ENCODE results near the gene PHYH.
"Not testable (repeated sequence)": the region's sequence is repeated elsewhere in the genome, so short reads cannot be mapped to it uniquely, and the experiment has no call there.

Gene PHYH

DNA sequence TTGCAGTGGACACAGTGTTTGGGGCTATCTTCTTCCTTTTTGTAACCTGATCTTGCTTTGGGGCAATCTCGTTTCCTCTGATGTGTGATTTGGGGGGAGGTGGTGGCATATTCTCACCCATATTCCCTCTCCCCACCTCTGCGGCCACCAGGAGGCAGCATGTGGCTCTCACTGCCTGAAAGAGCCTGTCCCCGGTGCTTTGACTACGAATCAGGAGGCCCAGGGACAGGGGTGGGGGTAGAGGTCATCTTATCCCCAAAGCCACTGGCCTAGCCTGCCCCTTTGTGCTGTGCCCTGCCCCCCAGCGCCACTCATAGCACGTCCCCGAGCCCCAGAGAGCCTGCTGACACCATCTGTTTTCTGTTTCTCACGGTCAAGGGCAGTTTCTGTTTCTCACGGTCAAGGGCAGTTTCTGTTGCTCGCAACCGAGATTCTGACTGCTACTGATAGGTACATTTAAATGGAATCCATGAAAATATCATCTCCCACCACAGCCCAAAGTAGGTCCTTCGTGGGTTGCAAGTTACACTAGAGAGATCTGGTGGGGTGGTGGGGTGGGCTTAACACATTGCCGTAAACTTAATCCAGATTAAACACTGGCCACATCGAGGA lies 28.2 kb downstream of the PHYH start:
- DNase-seq (ENCODE audit: low read depth): peak; percentile 38

GRCh38 chr10:13270877-13271551 lies 28.9 kb downstream of the PHYH start:
- peak; percentile 52 for DNase-seq (ENCODE audit: low read depth)

- DNase-seq (ENCODE audit: low read depth): no peak
Measured at GRCh38 chr10:13268841-13269240, 31.0 kb downstream of the PHYH start.

DNA sequence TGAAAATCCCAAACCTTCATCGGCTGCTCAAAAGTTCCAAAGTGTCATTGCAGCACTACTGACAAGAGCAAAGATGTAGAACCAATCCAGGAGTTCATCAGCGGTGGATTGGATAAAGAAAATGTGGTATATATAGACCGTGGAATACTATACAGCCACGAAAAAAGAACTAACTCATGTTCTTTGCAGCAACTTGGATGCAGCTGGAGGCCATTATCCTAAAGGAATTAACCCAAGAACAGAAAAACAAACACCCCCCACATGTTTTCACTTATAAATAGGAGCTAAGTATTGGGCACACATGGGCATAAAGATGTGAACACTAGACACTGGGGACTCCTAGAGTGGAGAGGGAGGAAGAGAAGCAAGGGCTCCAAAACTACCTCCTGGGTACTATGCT lies 31.6 kb downstream of the PHYH start:
- no peak for DNase-seq (ENCODE audit: low read depth)

DNA sequence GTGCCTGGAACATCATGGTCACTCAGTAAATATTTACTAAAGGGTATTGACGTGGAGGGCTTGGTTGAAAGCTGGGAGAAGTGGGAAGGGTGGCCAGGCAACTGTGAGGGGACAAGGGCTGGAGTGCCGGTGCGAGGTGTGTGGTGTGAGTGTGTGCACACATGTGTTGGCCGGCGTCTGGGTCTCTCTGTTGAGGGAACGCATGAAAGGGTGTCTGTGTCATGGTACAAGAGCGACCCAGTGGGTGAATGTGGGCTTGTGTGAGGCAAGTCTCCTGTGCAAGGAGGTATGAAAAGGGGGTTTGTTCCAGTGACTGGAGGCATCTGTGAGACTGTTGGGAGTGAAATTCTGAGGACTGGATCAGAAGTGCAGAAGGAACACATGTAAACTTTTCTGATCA lies 36.3 kb downstream of the PHYH start:
- DNase-seq (ENCODE audit: low read depth): no peak

- no peak for DNase-seq (ENCODE audit: low read depth)
Measured at GRCh38 chr10:13262433-13262832, 37.4 kb downstream of the PHYH start.

DNA sequence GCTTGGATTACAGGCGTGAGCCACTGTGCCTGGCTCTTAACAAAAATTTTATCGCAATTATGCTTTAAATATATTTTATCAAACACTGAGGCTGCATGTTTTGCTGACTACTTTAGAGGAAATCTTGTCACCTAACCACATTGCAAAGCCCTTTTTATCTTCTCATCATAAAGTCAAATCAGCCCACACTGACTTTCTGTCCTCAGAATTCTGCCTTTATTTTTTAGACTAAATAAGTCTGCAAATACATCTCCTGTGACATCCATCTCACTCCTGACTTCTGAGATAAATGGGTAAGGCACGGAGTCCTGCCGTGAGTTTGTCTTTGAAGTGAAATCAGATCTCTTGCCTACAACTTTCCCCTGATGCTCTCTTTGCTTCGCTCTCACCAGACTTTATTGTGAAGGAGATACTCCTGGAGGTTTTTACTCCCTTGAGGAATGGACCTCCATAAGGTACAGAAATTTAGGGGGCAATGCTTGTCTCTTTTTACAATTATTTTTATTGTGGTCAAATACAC lies 42.2 kb downstream of the PHYH start:
- no peak for DNase-seq (ENCODE audit: low read depth)

DNA sequence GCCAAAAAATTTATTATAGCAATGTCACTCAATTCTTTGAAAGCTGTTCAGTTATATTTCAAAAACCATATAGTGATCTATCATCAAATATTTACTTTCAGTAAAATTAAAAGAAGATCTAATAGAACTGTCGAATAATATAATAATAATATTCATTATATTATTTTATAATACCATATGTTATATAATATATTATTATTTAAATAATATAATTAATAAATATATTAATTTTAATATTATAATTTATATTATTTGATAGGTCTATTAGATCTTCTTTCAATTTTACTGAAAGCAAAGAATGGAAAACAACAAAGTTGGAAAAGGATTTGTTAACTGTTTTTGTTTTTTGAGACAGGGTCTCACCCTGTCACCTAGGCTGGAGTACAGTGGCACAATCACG lies 43.2 kb downstream of the PHYH start:
- DNase-seq (ENCODE audit: low read depth): no peak

DNA sequence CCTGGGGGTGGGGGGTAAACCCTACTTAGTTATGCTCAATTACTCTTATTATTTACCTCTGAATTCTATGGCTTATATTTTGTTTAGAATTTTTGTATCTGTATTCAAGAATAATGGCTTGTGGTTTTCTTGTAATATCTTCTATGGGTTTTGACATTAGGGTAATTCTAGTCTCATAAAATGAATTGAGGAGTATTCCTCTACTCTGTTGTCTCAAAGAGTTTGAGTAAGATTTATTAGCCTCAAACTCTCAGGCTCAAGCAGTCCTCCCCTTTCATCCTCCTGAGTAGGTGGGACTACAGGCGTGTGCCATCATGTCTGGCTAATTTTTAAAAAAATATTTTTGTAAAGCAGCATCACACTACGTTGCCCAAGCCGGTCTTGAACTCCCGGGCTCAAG lies 46.1 kb downstream of the PHYH start:
- no peak for DNase-seq (ENCODE audit: low read depth)

- DNase-seq (ENCODE audit: low read depth): no peak
Measured at GRCh38 chr10:13247784-13248183, 52.1 kb downstream of the PHYH start.

GRCh38 chr10:13247246-13247645 lies 52.6 kb downstream of the PHYH start:
- DNase-seq (ENCODE audit: low read depth): no peak

DNA sequence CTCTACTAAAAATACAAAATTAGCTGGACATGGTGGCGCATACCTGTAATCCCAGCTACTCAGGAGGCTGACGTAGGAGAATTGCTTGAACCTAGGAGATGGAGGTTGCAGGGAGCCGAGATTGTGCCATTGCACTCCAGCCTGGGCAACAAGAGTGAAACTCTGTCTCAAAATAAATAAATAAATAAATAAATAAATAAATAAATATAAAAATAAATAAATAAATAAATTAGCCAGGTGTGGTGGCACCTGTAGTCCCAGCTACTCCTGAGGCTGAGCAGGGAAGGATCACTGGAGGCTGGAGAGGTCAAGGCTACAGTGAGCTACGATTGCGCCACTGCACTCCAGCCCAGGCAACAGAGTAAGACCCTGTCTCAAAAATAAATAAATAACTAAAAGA lies 57.6 kb downstream of the PHYH start:
- not testable (repeated sequence) for DNase-seq (ENCODE audit: low read depth)

GRCh38 chr10:13241613-13242012 lies 58.3 kb downstream of the PHYH start:
- no peak for DNase-seq (ENCODE audit: low read depth)

GRCh38 chr10:13239923-13240322 lies 59.9 kb downstream of the PHYH start:
- no peak for DNase-seq (ENCODE audit: low read depth)

GRCh38 chr10:13238271-13239077 lies 61.4 kb downstream of the PHYH start:
- no peak for DNase-seq (ENCODE audit: low read depth)

DNA sequence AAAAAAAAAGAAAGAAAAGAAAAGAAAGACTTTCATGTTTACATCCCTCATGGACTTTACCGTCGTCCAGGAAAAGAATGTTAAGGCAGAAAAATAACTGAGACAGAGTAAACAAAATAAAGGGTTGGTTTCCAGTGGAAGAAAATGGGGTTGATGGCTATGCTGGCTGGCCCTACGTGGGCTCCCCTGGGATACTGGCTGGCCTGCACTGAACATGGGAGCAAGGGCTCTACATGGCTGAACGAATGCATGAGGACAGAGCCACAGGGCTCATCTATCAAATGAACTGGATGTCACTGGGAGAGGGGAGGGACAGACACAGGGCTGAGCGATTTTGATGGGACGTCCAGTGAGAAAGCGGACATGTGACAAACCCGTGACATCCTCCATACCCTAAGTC lies 63.2 kb downstream of the PHYH start:
- no peak for DNase-seq (ENCODE audit: low read depth)

DNA sequence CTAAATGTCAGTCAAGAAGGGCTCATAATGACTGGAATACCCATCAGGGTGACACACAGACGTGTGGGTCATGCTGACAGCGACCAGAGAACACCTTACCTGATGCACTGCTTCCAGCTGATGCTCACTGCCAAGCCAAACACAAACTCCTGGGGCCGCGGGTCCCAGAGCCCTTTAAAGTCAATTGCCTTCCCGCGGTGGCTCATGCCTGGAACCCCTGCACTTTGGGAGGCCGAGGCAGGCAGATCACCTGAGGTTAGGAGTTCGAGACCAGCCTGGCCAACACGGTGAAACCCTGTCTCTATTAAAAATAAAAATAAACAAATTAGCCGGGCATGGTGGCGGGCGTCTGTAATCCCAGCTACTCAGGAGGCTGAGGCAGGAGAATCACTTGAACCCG lies 65.1 kb downstream of the PHYH start:
- not testable (repeated sequence) for DNase-seq (ENCODE audit: low read depth)

DNA sequence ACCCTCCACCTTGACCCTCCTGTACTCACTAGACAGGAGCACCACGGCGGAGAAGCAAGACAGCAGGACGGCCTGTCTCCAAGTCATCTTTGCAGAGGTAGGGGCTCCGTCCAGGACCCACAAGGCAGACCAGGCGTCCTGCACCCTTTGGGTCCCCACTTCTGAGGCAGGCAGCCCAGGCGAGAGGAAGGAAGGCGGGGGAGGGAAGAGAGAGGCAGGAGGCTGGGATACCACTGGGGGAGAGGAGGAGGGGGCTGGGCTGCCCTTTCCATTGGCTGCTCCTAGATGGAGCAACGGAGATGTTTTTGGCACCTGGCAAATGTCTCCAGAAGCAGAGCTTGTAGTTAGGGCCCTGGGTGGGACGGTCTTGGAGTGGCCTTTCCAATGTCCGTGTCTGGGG lies 65.7 kb downstream of the PHYH start, which contains the start of gene UCMA:
TSS of gene UCMA (minus strand) at position 203 of the 400 bp plus-strand sequence. CDS start at position 87, 116 bp downstream.
- DNase-seq (ENCODE audit: low read depth): no peak

- DNase-seq (ENCODE audit: low read depth): no peak
Measured at GRCh38 chr10:13233358-13233757, 66.5 kb downstream of the PHYH start.

DNA sequence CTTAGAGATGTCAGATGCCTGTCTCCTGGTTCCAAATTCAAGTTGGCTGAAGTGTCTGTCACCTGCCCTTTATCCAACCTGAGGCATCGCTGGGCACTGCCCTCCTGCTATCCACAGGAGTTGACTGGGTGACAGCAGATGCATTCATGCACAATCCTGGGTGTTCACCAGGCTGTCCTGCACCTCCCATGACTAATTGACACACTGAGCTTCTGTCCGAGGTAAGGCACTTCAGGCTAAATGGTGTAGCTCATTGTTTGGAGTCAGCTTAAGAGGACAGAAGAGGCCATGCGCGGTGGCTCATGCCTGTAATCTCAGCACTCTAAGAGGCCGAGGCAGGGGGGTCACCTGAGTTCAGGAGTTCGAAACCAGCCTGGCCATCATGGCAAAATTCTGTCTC lies 68.1 kb downstream of the PHYH start:
- DNase-seq (ENCODE audit: low read depth): no peak

DNA sequence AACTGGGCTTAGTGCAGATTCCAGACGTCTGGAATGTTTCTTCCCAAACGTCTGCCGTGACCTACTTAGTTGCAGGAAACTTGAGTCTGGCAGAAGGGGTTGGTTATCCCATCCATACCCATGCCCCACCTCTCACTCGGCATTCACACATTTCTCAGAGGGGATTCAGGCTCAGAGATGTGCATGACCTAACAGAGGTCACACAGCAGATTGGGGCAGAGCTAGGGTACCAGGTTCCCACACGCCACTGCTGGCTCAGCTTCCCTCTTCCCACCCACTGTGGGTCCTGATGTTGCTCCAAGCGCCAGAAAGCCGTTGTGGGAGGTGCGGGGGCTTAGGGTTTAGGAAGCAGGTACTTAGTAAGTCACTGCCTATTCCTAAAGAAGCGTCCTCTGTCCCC lies 68.7 kb downstream of the PHYH start:
- no peak for DNase-seq (ENCODE audit: low read depth)

All from ELR (cell line).